AG04450 (cell line): Measurements from ENCODE around the gene CHST12. TPM values are rescaled to one million over a fixed set of nuclear protein-coding genes. Genes with fewer than 3 reads are reported as not detected.
A peak's percentile ranks its signal among the peaks of the same experiment; 100 is the strongest.

Experiments used
- CTCF ChIA-PET: fragments of 300-600, 350-600 bp; formaldehyde crosslinking; extraction: SDS; loops from one replicate; lab custom pipeline; 2022; ENCODE audit warnings: antibody characterized with exemption, inconsistent platforms; lab: Charles Lee
- POLR2A ChIA-PET: fragments of 350-600 bp; formaldehyde crosslinking; extraction: SDS; loops from one replicate; lab custom pipeline; 2021; ENCODE audit warnings: antibody characterized with exemption, inconsistent platforms; lab: Yijun Ruan, JAX
- DNase-seq: peaks from one replicate; pipeline ENCODE4 v3.0.0-alpha.2; 2011; ENCODE audit warnings: low read depth, low spot score
- H3K27ac ChIP-seq: one replicate; pipeline ENCODE4 v1.5.1; 2012; ENCODE audit warnings: low read depth, low read length, control low read depth
- H3K27me3 ChIP-seq: one replicate; pipeline ENCODE4 v1.6.0; 2012; ENCODE audit warnings: low read length; ENCODE audit not compliant: control insufficient read depth, insufficient read depth
- H3K4me3 ChIP-seq: 2 replicates; pipeline ENCODE4 v1.5.1; 2011; ENCODE audit warnings: mild to moderate bottlenecking, low read depth, low read length, control low read depth
- H3K9me3 ChIP-seq: 2 replicates; pipeline ENCODE4 v1.5.1; 2012; ENCODE audit warnings: low read length; ENCODE audit not compliant: control insufficient read depth, insufficient read depth
- polyA plus RNA-seq: library from polyadenylated mRNA; depleted of rRNA; stranded (reverse); fragments of >200 nt; gene quantifications from 2 replicates; pipeline ENCODE4 v1.2.3, GENCODE V29; 2011
- TF ChIP-seq, protein P1 (sequence below): IDR thresholded peaks from 2 replicates; pipeline ENCODE4 v1.5.1; 2011; ENCODE audit warnings: low read depth, low read length, control low read depth, inconsistent platforms

The CHST12 gene
- polyA plus RNA-seq, 1 experiment: 8.7 TPM

DNA sequence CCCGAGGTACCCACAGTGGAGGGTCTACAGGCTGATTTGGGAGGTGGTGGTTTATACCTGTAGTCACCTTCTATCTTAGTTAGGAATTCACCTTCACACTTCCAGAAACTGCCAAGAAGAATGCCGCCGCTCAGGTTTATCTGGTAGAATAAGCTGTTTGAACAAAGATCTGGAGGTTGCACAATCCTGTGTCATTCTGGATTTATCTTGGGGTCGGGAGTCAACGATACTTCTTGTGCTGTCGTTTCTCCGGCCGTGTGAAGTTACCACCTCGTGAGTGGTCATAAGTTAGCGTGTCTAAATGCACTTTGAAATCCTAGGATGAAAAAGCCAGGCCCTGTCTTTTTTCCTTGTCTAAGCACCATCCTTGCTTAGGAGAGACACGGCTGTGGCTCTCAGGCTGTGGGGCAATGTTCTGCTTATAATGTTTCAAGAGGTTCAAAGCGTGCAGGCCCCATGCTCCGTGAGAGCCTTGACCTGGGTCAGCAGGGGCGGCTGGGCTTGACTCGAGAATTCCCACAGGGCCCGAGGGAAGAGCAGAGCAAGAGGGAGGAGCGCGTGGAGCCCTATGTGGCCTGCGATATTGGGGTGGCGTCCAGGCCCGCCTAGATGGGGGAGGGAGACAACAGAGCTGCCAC lies 37.3 kb downstream of the CHST12 start:
- peaks cover 2% of the 10 kb centered on the region; the same call in 1 of the 2 replicates for H3K9me3 ChIP-seq
- POLR2A ChIA-PET: no interaction called here
- DNase-seq: no peak
- CTCF ChIA-PET: interaction anchor here (1.5 kb wide), 1 partner anchor 10 kb away, joined by 6 read pairs; no protein-coding TSS in a partner anchor
- TF ChIP-seq, protein P1, sequence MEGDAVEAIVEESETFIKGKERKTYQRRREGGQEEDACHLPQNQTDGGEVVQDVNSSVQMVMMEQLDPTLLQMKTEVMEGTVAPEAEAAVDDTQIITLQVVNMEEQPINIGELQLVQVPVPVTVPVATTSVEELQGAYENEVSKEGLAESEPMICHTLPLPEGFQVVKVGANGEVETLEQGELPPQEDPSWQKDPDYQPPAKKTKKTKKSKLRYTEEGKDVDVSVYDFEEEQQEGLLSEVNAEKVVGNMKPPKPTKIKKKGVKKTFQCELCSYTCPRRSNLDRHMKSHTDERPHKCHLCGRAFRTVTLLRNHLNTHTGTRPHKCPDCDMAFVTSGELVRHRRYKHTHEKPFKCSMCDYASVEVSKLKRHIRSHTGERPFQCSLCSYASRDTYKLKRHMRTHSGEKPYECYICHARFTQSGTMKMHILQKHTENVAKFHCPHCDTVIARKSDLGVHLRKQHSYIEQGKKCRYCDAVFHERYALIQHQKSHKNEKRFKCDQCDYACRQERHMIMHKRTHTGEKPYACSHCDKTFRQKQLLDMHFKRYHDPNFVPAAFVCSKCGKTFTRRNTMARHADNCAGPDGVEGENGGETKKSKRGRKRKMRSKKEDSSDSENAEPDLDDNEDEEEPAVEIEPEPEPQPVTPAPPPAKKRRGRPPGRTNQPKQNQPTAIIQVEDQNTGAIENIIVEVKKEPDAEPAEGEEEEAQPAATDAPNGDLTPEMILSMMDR: no peak
- H3K27me3 ChIP-seq: no peaks in the 10 kb centered on the region
- no peak overlapping the region for H3K4me3 ChIP-seq
- no peak overlapping the region for H3K27ac ChIP-seq

GRCh38 chr7:2441430-2442058 lies 38.1 kb downstream of the CHST12 start:
- TF ChIP-seq, protein P1: no peak
- no peak for DNase-seq
- ChIA-PET POLR2A (no interaction called here), CTCF (interaction anchor here (1.5 kb wide), 1 partner anchor 9 kb away, joined by 6 read pairs; no protein-coding TSS in a partner anchor)
- H3K4me3 ChIP-seq: no peak overlapping the region
- peaks cover 2% of the 10 kb centered on the region; the same call in 1 of the 2 replicates for H3K9me3 ChIP-seq
- no peaks in the 10 kb centered on the region for H3K27me3 ChIP-seq
- H3K27ac ChIP-seq: no peak overlapping the region

GRCh38 chr7:2443491-2443890 lies 40.1 kb downstream of the CHST12 start:
- TF ChIP-seq, protein P1: no peak
- H3K27me3 ChIP-seq: no peaks in the 10 kb centered on the region
- H3K4me3 ChIP-seq: no peak overlapping the region
- ChIA-PET POLR2A (no interaction called here), CTCF (no interaction called here)
- no peak overlapping the region for H3K27ac ChIP-seq
- H3K9me3 ChIP-seq: peaks cover 2% of the 10 kb centered on the region; the same call in 1 of the 2 replicates
- no peak for DNase-seq

DNA sequence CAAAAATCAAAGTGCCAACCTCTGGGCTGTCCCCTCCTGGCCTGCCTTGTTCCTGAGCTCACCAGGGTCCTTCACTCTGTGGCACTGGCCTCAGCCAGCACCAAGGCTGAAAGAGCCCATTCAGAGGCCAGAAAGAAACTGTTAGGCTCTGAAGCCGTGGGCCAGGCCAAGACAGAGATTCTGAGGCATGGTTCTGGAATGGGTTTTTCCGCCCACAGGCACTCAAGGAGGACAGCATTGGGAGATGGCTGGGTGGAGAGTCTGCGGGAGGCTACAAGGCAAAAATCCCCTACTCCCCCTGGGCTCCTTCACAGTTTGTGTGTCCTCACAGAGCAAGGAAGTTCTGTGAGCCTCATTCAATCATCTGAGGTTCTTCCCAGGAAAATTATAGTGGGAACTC lies 41.1 kb downstream of the CHST12 start:
- peak; percentile 33 for DNase-seq
- Histone ChIP-seq H3K4me3 (no peak overlapping the region), H3K27me3 (no peaks in the 10 kb centered on the region), H3K9me3 (peaks cover 2% of the 10 kb centered on the region; the same call in 1 of the 2 replicates), H3K27ac (peak overlapping the region; percentile 52)
- ChIA-PET POLR2A (interaction anchor here (1.5 kb wide), 1 partner anchor 89 kb away, joined by 3 read pairs; no protein-coding TSS in a partner anchor), CTCF (no interaction called here)
- TF ChIP-seq, protein P1: no peak

DNA sequence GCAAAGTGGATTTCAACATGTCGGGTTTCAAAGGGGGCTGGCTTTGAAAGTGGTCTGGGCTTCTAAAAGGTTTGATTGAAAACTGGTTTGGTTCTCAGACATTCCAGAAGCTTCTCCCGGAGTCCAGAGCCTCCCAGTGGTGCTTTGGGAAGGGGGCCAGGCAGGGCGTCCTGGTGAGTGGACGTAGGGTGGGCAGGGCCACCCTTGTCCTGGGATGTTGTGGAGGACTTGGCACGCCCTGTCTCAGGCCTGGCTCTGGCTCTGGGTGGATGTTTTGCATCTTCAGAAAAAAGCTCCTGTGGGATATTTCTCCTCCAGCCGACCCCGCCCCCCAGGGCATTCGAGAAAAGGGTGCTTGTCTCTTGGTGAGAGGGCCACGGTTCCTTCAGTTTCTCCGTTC lies 41.6 kb downstream of the CHST12 start:
- no peak overlapping the region for H3K4me3 ChIP-seq
- ChIA-PET POLR2A (interaction anchor here (1.5 kb wide), 1 partner anchor 89 kb away, joined by 3 read pairs; no protein-coding TSS in a partner anchor), CTCF (no interaction called here)
- TF ChIP-seq, protein P1: no peak
- no peaks in the 10 kb centered on the region for H3K27me3 ChIP-seq
- peaks cover 2% of the 10 kb centered on the region; the same call in 1 of the 2 replicates for H3K9me3 ChIP-seq
- no peak for DNase-seq
- no peak overlapping the region for H3K27ac ChIP-seq
